IMR-90 (cell line): ENCODE results near the gene DPP6. TPM values are rescaled to one million over a fixed set of nuclear protein-coding genes. Genes with fewer than 3 reads are reported as not detected.

ENCODE experiments used
- ATAC-seq: fragments of 200-7000 bp; cut with Tn5 transposase; 2 replicates; pipeline ENCODE4 v1.9.1; 2020; ENCODE audit warnings: low read depth, mild to moderate bottlenecking, moderate library complexity
- BruUV-seq: library from RNA; stranded (reverse); fragments of 400-500 nt; replicated peaks from 2 replicates; lab custom pipeline; 2021; lab: Mats Ljungman, UMichigan
- CTCF ChIA-PET: fragments of 300-600 bp; formaldehyde crosslinking; extraction: SDS; loops from one replicate; lab custom pipeline; 2021; ENCODE audit warnings: antibody characterized with exemption; lab: Yijun Ruan, JAX
- POLR2A ChIA-PET: fragments of 300-600 bp; sonication (Branson Sonifier 250); formaldehyde crosslinking; loops from one replicate; lab custom pipeline; 2022; ENCODE audit warnings: antibody characterized with exemption; ENCODE audit not compliant: unreplicated experiment; lab: Charles Lee
- DNase-seq: peaks from one replicate; pipeline ENCODE4 v3.0.0; 2013
- H2AFZ ChIP-seq: replicated peaks from 2 replicates; pipeline ENCODE3; 2013; ENCODE audit warnings: low read length, mild to moderate bottlenecking; ENCODE audit not compliant: poor library complexity
- H2AK5ac ChIP-seq: 2 replicates; pipeline ENCODE4 v1.6.1; 2013; ENCODE audit warnings: low read depth, low read length, inconsistent platforms
- H2AK9ac ChIP-seq: replicated peaks from 2 replicates; pipeline ENCODE3; 2013; ENCODE audit warnings: mild to moderate bottlenecking, low read depth, low read length, moderate library complexity; ENCODE audit not compliant: poor library complexity
- H2BK120ac ChIP-seq: 2 replicates; pipeline ENCODE4 v1.6.1; 2013; ENCODE audit warnings: low read depth, low read length, inconsistent platforms
- H2BK15ac ChIP-seq: 3 replicates; pipeline ENCODE4 v1.6.1; 2013; ENCODE audit warnings: low read depth, low read length, inconsistent platforms
- H2BK20ac ChIP-seq: 2 replicates; pipeline ENCODE4 v1.6.1; 2013; ENCODE audit warnings: low read depth, mild to moderate bottlenecking, inconsistent platforms, low read length, moderate library complexity
- H2BK5ac ChIP-seq: 2 replicates; pipeline ENCODE4 v1.6.1; 2013; ENCODE audit warnings: mild to moderate bottlenecking, low read depth, low read length, inconsistent platforms; ENCODE audit not compliant: poor library complexity, severe bottlenecking
- H3K14ac ChIP-seq: replicated peaks from 2 replicates; pipeline ENCODE4 v1.6.1; 2013; ENCODE audit warnings: low read depth, low read length, inconsistent platforms
- H3K18ac ChIP-seq: 2 replicates; pipeline ENCODE4 v1.6.1; 2013; ENCODE audit warnings: low read depth, low read length, control low read depth
- H3K23ac ChIP-seq: 2 replicates; pipeline ENCODE4 v1.6.1; 2013; ENCODE audit warnings: low read depth, low read length, inconsistent platforms
- H3K27ac ChIP-seq: 2 replicates; pipeline ENCODE4 v1.5.1; 2013; ENCODE audit warnings: mild to moderate bottlenecking, control low read depth, low read length; ENCODE audit not compliant: insufficient read depth
- H3K27me3 ChIP-seq: 2 replicates; pipeline ENCODE4 v1.6.1; 2013; ENCODE audit warnings: low read length; ENCODE audit not compliant: control insufficient read depth, insufficient read depth
- H3K36me3 ChIP-seq: 2 replicates; pipeline ENCODE4 v1.6.1; 2013; ENCODE audit warnings: low read length, mixed read lengths; ENCODE audit not compliant: control insufficient read depth, insufficient read depth
- H3K4ac ChIP-seq: 2 replicates; pipeline ENCODE4 v1.6.1; 2013; ENCODE audit warnings: low read depth, low read length, inconsistent platforms
- H3K4me1 ChIP-seq: 2 replicates; pipeline ENCODE4 v1.6.1; 2013; ENCODE audit warnings: low read length, mixed read lengths; ENCODE audit not compliant: control insufficient read depth, insufficient read depth
- H3K4me2 ChIP-seq: 2 replicates; pipeline ENCODE4 v1.6.1; 2013; ENCODE audit warnings: low read depth, mild to moderate bottlenecking, control low read depth, low read length, moderate library complexity
- H3K4me3 ChIP-seq: 2 replicates; pipeline ENCODE4 v1.5.1; 2013; ENCODE audit warnings: low read depth, mild to moderate bottlenecking, control low read depth, low read length, moderate library complexity; ENCODE audit not compliant: insufficient read depth
- H3K56ac ChIP-seq: 2 replicates; pipeline ENCODE4 v1.6.1; 2013; ENCODE audit warnings: low read length, inconsistent platforms; ENCODE audit not compliant: insufficient read depth; ENCODE audit errors: extremely low read depth
- H3K79me1 ChIP-seq, 2 experiments: 2 replicates each; pipeline ENCODE4 v1.6.1; 2013; ENCODE audit warnings: low read length in 2 of 2, inconsistent platforms in 1 of 2, low read depth in 1 of 2
- H3K9ac ChIP-seq: 2 replicates; pipeline ENCODE4 v1.6.1; 2013; ENCODE audit warnings: low read depth, low read length, control low read depth
- H3K9me1 ChIP-seq: 2 replicates; pipeline ENCODE4 v1.6.1; 2013; ENCODE audit warnings: low read length, inconsistent platforms; ENCODE audit not compliant: insufficient read depth
- H3K9me3 ChIP-seq: 2 replicates; pipeline ENCODE4 v1.6.1; 2013; ENCODE audit warnings: low read length; ENCODE audit not compliant: control insufficient read depth, insufficient read depth
- H4K20me1 ChIP-seq: 2 replicates; pipeline ENCODE4 v1.6.1; 2013; ENCODE audit warnings: low read length, inconsistent platforms; ENCODE audit not compliant: insufficient read depth
- H4K5ac ChIP-seq: 2 replicates; pipeline ENCODE4 v1.6.1; 2013; ENCODE audit warnings: mild to moderate bottlenecking, low read depth, low read length, control low read depth
- H4K8ac ChIP-seq, 2 experiments: 2 replicates each; pipeline ENCODE4 v1.6.1; 2013; ENCODE audit warnings: low read depth in 2 of 2, low read length in 2 of 2, control low read depth in 1 of 2, inconsistent platforms in 1 of 2
- H4K91ac ChIP-seq: 2 replicates; pipeline ENCODE4 v1.6.1; 2013; ENCODE audit warnings: low read depth, low read length, inconsistent platforms; ENCODE audit not compliant: insufficient read depth
- BHLHE40 ChIP-seq: fragments of 150-350 bp; IDR thresholded peaks from 2 replicates; pipeline ENCODE4 v1.6.1; 2016; ENCODE audit warnings: mild to moderate bottlenecking, low read depth, low read length
- CEBPB ChIP-seq: IDR thresholded peaks from 2 replicates; pipeline ENCODE4 v1.6.1; 2012; ENCODE audit warnings: low read depth, low read length, improper control_type of control experiment
- CHD1 ChIP-seq: IDR thresholded peaks from 2 replicates; pipeline ENCODE4 v1.6.1; 2012; ENCODE audit warnings: low read depth, low read length, improper control_type of control experiment
- CTCF ChIP-seq: conservative IDR thresholded peaks from 2 replicates; pipeline ENCODE4 v1.5.1; 2012; ENCODE audit warnings: mild to moderate bottlenecking, low read depth, low read length, improper control_type of control experiment
- MAFK ChIP-seq: IDR thresholded peaks from 2 replicates; pipeline ENCODE4 v1.6.1; 2012; ENCODE audit warnings: low read depth, low read length, improper control_type of control experiment
- MAZ ChIP-seq: IDR thresholded peaks from 2 replicates; pipeline ENCODE4 v1.6.1; 2012; ENCODE audit warnings: low read depth, mild to moderate bottlenecking, low read length, improper control_type of control experiment, moderate library complexity, borderline replicate concordance
- MXI1 ChIP-seq: IDR thresholded peaks from 2 replicates; pipeline ENCODE4 v1.6.1; 2012; ENCODE audit warnings: low read depth, mild to moderate bottlenecking, low read length, moderate library complexity, borderline replicate concordance
- NFE2L2 ChIP-seq: fragments of 150-350 bp; IDR thresholded peaks from 2 replicates; pipeline ENCODE4 v1.6.1; 2016; ENCODE audit warnings: low read depth, mild to moderate bottlenecking, low read length
- POLR2A ChIP-seq: IDR thresholded peaks from 2 replicates; pipeline ENCODE4 v1.6.1; 2012; ENCODE audit warnings: mild to moderate bottlenecking, low read depth, low read length
- RCOR1 ChIP-seq: IDR thresholded peaks from 2 replicates; pipeline ENCODE4 v1.6.1; 2012; ENCODE audit warnings: mild to moderate bottlenecking, low read length, improper control_type of control experiment; ENCODE audit not compliant: insufficient replicate concordance
- RFX5 ChIP-seq: IDR thresholded peaks from 2 replicates; pipeline ENCODE4 v1.8.0; 2012; ENCODE audit warnings: low read depth, mild to moderate bottlenecking, low read length, moderate library complexity
- SMC3 ChIP-seq: fragments of 150-350 bp; IDR thresholded peaks from 2 replicates; pipeline ENCODE4 v1.6.1; 2016; ENCODE audit warnings: low read depth, mild to moderate bottlenecking, antibody characterized with exemption, low read length, moderate library complexity
- USF2 ChIP-seq: fragments of 150-350 bp; IDR thresholded peaks from 2 replicates; pipeline ENCODE4 v1.6.1; 2017; ENCODE audit warnings: mild to moderate bottlenecking, antibody characterized with exemption, low read length, low read depth
- WGBS, 2 experiments: methylation state at CpG; one replicate each; pipeline versions ENCODE4 v1.1.5 to v1.1.7; 2013; ENCODE audit warnings: missing lambda C conversion rate in 2 of 2; ENCODE audit not compliant: insufficient read length in 1 of 2; ENCODE audit errors: extremely low coverage in 2 of 2; 5-methylcytosine and 5-hydroxymethylcytosine counted together
- dilution Hi-C: fragments of 300-500 bp; cut with HindIII; formaldehyde crosslinking; loops from one replicate; pipeline ENCODE4 v1.14.3; 2018; ENCODE audit warnings: low sequenced_read_pairs; ENCODE audit not compliant: unreplicated experiment
- in situ Hi-C: fragments of 300-500 bp; cut with MboI; formaldehyde crosslinking; loops from 3 replicates; pipeline ENCODE4 v1.14.3; 2019; ENCODE audit warnings: low sequenced_read_pairs, inconsistent platforms, mixed read lengths
- intact Hi-C: fragments of 100-400 bp; cut with micrococcal nuclease; formaldehyde crosslinking; loops from 2 replicates; pipeline ENCODE4 v1.10.0; 2022
- polyA plus RNA-seq, 3 experiments: library from polyadenylated mRNA; depleted of rRNA; stranded (reverse); fragments of >200 nt; gene quantifications; 2 replicates each; pipeline ENCODE4 v1.2.3, GENCODE V29; 2012; ENCODE audit warnings: low replicate concordance in 1 of 3
- total RNA-seq: library from RNA; depleted of rRNA; stranded (reverse); fragments of >200 nt; gene quantifications from 2 replicates; pipeline ENCODE4 v1.2.3, GENCODE V29; 2012

The DPP6 gene
- total and polyA plus RNA-seq, 2 of the 4 experiments (the other 2 are of a cell fraction) = not detected

DNA sequence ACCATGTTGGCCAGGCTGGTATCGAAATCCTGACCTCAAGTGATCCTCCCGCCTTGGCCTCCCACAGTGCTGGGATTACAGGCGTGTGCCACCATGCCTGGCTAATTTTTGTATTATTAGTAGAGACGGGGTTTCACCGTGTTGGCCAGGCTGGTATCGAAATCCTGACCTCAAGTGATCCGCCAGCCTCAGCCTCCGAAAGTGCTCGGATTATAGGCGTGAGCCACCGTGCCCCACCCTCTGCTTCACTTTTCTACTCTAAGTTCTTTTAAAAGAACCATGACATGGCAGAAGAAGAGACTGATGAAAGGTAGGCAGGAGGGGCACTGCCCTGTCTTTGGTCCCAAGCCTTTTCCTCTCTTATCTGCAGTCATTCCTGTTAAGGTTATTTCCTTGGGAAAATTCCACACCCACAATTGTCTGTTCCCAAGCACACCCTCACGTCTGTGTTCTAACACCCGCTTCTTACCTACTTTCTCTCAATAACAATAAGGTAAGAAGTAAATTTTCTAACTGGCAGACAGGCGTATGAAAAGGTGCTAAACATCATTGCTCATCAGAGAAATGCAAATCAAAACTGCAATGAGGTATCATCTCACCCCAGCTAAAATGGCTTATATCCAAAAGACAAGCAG, 291.7 kb downstream of the DPP6 start:
- Histone ChIP-seq H3K9me3 (peaks cover 27% of the 10 kb centered on the region), H4K5ac (no peak overlapping the region), H3K23ac (no peak overlapping the region), H3K79me1 (no peaks in the 10 kb centered on the region), H2BK120ac (no peak overlapping the region), H2AK9ac (no peak overlapping the region), H3K9ac (no peak overlapping the region), H3K4me3 (no peak overlapping the region), H3K36me3 (no peaks in the 10 kb centered on the region), H4K91ac (no peak overlapping the region), H3K14ac (no peak overlapping the region), H4K8ac (no peak overlapping the region), H2AK5ac (no peak overlapping the region), H3K18ac (no peak overlapping the region), H3K9me1 (no peaks in the 10 kb centered on the region), H2AFZ (no peak overlapping the region), H3K27me3 (no peaks in the 10 kb centered on the region), H4K20me1 (no peaks in the 10 kb centered on the region), H2BK15ac (no peak overlapping the region), H2BK20ac (no peak overlapping the region), H3K56ac (no peak overlapping the region), H3K4me1 (no peaks in the 10 kb centered on the region), H3K27ac (no peak overlapping the region), H3K4me2 (no peak overlapping the region), H3K4ac (no peak overlapping the region), H2BK5ac (no peak overlapping the region)
- no TSS peak for BruUV-seq
- ATAC-seq (no peak), DNase-seq (no peak)
- intact Hi-C loops (no loop called here), in situ Hi-C loops (no loop called here), dilution Hi-C loops (no loop called here)
- POLR2A ChIA-PET = no interaction called here
- CTCF ChIA-PET = no interaction called here
- TF ChIP-seq NFE2L2 (no peak), USF2 (no peak), CEBPB (no peak), RFX5 (no peak), CTCF (no peak), BHLHE40 (no peak), CHD1 (no peak), POLR2A (no peak), RCOR1 (no peak), SMC3 (no peak), MAZ (no peak), MXI1 (no peak), MAFK (no peak)
- no CpG with 5 or more reads among the region's 14 CpGs for WGBS, 2 experiments
